T follicular helper cell (primary cell): Measurements from ENCODE around the gene CNTNAP3B.
"Not testable (repeated sequence)": the region's sequence is repeated elsewhere in the genome, so short reads cannot be mapped to it uniquely, and the experiment has no call there.

Experiments used
- DNase-seq: peaks from one replicate; pipeline ENCODE4 v3.0.0-alpha.2; 2020; ENCODE audit warnings: low read depth

CNTNAP3B gene

DNA sequence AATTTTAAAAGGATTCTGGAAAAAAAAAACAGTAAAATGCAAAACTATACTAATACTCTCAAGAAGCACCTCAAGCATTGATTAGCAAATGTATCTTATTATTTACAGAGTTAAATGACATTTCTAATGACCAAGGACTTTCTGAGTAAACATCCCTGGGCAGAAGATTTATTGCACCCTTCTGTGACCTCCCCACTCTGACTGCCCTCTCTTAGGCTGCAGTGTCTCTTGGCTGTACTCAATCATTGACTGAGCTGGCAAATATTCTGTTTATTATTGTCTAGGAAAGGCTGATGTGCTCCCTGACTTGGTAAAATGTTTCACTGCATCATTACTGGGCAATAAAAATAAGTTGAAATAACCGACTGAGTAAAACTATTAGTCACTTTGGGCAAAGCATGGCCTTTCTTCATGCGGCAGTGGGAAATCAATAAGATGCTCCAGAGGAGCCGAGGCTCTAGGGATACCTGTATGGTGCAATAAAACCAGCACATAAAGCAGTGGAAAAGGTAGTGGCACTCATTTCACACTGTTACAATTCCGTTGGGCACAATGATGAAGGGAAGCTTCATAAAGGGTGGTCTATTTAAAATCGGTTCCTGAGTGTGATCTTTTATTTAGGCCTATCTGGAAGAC, 151.1 kb downstream of the CNTNAP3B start:
- not testable (repeated sequence) for DNase-seq

GRCh38 chr9:41974906-41975305, 154.3 kb downstream of the CNTNAP3B start:
- DNase-seq, result not testable (repeated sequence)

DNA sequence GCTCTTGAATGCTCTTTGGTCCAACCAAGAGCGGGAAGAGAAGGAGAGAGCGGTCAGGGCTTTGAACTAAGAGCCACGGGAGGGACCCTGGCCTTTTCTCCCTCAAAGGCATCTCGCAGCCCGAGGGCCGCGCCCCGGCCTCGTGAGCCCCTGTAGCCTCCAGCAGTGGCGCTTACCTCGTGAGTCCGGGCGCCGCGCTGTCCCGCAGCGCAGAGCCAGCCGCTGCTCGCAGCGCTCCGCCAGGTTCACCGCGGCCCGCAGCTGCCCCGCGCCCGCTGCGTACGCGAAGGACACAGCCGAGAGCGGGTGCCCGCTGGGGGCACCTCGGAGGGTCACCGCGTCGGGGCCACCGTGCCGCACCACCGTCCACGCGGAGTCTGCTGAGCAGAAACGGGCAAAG, 176.2 kb downstream of the CNTNAP3B start:
- not testable (repeated sequence) for DNase-seq

- DNase-seq, result not testable (repeated sequence)
Measured at GRCh38 chr9:41941738-41942137, 187.5 kb downstream of the CNTNAP3B start.

DNA sequence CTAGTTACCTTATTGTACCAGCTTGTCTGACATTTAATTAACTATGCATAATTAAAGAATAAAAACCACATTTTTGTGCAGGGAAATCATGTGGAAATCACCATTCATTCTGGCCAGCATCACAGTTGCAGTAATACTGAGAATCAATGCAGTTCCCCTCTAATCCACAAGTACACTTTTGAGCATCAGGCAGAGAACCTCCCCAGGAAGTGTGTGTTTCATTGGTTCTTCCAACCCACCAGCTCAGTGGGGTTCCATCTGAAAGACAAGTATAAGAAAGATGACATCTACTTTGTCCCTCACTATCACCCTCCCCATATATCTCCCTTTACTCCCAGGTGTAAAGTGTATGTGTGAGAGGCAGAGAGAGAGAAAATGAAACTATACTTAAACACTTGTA, 191.1 kb downstream of the CNTNAP3B start:
- not testable (repeated sequence) for DNase-seq

DNA sequence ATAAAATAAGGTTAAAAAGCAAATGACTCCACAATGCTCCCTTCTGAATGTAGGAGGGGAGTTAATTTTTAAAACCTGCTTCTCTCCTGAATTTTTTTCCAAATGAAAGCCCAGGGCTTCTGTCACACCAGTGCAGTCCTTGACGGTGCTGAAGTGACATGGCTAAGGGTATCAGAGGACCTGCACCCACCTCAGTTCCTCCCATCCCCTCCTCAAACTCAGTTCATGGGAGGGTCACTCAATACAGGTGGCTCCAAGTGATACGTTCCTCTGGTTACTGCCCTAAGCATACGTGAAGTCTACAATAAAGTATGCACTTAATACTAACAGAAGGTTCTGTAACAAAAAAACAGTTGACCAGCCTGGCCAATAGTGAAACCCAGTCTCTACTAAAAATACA, 193.5 kb downstream of the CNTNAP3B start:
- DNase-seq, result not testable (repeated sequence)

DNA sequence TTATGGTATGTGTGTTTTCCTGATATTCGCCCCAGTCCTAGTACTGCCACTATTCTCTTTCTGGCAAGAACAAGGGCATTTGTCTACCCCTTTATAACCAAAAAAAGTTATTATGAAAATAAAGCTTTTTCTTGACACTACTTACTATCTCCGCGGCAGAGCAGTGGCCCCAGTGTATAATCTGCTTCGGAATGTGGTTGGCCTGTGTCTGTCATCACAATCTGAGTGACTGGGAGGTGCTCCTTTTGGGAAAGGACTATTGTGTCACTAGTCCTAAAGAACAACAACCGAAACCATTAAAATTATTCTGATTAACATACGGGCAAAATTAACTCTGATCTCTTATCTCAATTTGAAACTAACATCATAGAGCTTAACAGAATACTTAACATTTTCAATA, 200.1 kb downstream of the CNTNAP3B start:
- DNase-seq, result not testable (repeated sequence)

DNA sequence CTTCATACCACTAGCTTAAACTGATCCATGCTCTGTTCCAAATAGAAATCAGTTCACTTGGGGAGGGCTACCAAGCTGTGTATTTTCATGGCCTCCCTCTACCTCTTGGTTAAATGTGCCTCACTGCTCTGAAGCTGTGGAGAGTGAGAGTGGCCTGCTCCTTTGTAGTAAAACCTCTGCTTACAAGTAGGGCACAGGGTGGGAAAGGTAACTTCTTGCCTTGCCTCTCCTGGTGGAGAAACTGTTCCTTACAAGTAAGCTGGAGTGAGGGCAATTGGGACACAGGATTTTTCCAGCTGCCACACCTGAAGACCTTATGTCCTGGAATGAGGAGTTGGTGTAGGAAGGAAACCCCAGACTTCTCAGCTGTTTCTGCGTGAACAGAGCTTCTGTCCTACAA, 211.9 kb downstream of the CNTNAP3B start:
- not testable (repeated sequence) for DNase-seq

DNA sequence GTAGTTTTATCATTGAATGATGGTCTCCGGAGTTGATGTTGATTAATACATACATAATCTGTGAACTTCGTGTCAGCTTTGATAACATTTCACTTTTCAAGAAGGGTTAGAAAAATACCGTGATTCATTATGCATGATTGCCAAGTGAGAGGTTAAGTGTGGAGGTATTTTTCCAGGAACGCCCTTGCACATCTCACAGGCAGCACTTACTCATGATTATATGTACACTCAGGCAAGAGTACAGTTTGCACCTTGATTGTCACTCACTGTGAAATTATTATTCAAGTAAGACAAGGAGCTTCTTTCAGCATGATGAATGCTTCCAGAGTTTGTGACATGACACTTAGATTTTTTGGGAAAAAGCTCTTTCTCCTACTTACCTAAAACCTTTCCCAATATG, 223.7 kb downstream of the CNTNAP3B start:
- not testable (repeated sequence) for DNase-seq

DNA sequence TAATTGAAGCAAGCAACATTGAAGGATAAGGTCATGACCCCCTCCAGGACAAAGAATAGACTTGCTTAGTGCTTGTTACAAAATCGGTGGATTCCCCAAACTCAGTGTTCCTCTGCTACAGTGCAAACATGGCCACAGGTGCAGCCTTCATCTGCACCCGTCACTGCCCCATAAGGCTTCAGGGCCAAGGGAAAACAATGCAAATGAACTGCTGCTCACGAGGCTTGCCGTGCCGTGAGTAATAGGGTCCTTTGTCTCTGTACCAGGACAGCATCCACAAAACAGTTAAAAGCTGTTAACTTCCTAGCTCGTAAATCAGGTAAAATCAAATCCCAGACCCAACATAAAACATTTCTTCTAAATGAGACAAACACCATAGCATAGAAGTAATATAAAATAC, 226.5 kb downstream of the CNTNAP3B start:
- DNase-seq, result not testable (repeated sequence)

- not testable (repeated sequence) for DNase-seq
Measured at GRCh38 chr9:41898720-41899343, 230.4 kb downstream of the CNTNAP3B start.

- not testable (repeated sequence) for DNase-seq
Measured at GRCh38 chr9:41874557-41874956, 254.7 kb downstream of the CNTNAP3B start.

GRCh38 chr9:41855422-41855821, 273.8 kb downstream of the CNTNAP3B start:
- not testable (repeated sequence) for DNase-seq

- DNase-seq, result not testable (repeated sequence)
Measured at GRCh38 chr9:41851848-41852740, 277.1 kb downstream of the CNTNAP3B start.

DNA sequence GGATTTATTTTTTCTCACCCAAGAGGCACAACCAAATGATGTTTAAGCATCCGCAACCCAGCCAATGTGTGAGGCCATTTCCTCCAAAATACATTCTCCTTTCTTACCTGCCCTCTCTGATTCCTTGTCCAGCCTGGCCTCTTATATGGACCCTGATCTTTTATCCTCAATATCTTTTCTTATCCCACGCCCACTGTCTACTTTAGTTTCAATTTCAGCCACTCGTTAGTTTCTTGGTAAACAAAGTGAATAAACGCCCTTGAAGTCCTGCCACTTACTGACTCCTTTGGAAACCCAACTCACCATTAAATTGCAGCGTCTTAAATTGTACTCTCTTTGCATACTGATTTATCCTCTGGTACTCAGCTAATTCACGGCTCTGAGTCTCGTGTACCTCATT, 281.4 kb downstream of the CNTNAP3B start:
- not testable (repeated sequence) for DNase-seq
